GM18505 (cell line): ENCODE data around the gene DUSP1.

ENCODE experiments used
- ATAC-seq: cut with Tn5 transposase; IDR thresholded peaks from one replicate; pipeline ENCODE4 v1.9.1; 2021; ENCODE audit not compliant: unreplicated experiment
- POLR2A ChIP-seq: IDR thresholded peaks from 4 replicates; pipeline ENCODE4 v1.6.1; 2011; ENCODE audit warnings: borderline replicate concordance; ENCODE audit not compliant: insufficient read depth, insufficient read length; ENCODE audit errors: extremely low read depth

Gene DUSP1

DNA sequence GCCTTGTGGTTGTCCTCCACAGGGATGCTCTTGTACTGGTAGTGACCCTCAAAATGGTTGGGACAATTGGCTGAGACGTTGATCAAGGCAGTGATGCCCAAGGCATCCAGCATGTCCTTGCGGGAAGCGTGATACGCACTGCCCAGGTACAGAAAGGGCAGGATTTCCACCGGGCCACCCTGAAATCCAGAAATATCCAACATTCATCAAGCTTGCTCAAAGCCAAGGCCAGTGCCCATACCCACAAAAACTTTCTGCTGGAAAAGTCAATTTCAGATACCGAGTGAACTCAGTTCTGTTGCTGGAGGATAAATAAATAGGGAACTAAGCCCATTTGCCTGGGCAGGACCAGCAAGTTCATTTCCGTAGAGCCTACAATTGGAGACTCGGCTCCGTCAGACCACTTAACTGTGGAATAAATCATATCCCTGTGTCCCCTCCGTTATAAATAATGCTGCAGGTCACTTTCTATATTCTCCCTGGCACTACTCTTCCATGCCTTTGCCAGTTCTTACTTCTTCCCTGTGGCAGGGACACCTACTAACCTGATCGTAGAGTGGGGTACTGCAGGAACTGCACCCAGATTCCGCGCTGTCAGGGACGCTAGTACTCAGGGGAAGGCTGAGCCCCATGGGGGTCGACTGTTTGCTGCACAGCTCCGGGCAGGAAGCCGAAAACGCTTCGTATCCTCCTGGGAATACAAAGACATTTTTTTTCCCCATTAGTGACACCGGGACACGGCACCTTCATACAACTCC lies 1.2 kb downstream of the DUSP1 start:
- TF ChIP-seq POLR2A = no peak
- ATAC-seq = no peak

DNA sequence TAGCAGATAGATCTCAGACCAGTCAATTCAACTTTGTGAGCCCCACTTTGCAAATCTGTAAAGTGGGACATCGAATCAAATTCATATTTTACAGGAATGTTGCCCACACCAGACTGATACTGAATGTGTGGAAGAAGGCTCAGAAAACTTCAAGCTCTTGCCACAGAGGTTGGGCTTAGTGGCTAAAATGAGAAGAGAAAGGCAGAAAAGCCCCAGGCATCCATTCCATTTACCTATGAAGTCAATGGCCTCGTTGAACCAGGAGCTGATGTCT lies 1.7 kb downstream of the DUSP1 start:
- no peak for ATAC-seq
- no peak for TF ChIP-seq POLR2A

DNA sequence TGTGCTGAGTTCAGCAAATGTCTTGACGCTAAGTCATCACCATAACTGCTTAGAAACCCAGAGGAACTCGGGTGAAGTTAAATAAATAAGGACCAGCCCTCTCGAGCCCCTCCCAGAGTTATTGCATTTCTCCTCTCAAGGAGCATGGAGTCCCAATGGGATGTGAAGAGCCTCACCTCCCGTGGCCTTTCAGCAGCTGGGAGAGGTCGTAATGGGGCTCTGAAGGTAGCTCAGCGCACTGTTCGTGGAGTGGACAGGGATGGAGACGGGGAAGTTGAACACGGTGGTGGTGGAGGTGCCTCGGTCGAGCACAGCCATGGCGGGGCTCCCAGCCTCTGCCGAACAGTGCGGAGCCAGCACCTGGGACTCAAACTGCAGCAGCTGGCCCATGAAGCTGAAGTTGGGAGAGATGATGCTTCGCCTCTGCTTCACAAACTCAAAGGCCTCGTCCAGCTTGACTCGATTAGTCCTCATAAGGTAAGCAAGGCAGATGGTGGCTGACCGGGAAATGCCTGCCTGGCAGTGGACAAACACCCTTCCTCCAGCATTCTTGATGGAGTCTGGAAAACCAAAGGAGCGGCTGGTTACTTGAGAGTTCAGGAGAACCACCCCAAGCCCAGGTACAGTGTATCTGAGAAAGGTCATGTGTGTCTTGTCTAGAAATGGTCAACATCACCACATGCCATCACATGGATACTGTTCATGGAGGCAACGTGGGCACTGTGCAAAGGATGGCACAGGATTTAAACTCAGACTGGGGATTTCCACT lies 2.2 kb downstream of the DUSP1 start:
- no peak for TF ChIP-seq POLR2A

DNA sequence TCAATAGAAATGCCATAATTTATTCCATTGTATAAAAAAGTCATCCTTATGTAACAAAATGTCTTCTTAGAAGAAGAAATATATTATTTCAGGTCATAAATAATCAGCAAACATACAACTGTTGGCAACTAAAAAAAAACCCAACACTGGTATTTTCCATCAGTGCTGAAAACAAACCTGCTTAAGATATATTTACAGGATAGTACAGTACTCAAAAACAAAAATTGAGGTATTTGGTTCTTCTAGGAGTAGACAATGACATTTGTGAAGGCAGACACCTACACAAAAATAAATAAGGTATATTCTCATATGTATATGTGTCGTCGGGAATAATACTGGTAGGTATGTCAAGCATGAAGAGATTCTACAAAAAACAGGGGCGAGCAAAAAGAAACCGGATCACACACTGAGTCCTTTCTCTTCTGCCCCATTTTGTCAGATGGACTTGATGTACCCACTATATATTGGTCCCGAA lies 2.9 kb downstream of the DUSP1 start:
- TF ChIP-seq POLR2A = no peak
- ATAC-seq = no peak

More for the DNA sequence above, 2.2 kb downstream of the DUSP1 start:
- no peak for ATAC-seq

DNA sequence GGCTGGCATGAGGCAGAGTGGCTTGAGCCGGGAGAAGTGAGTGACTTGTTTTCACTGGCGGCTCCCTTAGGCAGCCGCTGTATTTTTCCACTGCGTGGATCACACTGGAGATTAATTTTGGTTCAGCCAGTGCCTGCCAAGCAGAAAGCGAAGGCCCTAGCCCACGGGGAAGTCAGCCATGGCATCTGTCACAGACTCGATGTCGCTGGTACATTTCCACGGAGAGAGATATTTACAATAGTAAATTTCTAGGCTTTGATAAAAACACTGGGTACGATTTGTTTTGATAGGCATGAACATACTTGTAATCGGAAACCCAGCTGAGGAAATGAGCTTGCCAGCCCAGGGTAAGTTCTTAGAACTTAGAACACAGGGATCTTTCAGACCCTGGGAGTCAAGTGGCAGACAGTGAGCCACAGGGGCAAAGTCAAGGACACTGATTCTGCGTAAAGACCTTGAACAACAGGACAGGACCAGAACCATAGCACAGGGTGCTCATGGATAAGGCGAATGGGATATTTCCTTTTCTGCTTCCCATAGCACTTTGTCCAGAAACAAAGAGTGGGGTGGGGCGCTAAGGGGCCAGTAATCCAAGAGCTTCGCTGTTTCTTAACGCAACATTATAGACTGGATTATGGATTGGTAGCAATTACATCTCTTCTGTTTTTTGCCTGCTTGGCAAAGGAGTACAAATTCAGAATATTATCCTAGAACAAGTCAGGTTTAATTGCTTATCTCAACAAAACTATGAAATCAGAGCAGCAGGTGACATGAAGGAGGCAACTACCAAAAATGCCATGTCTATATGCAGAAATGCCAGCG lies 4.5 kb downstream of the DUSP1 start:
- TF ChIP-seq POLR2A = no peak
- ATAC-seq = no peak

DNA sequence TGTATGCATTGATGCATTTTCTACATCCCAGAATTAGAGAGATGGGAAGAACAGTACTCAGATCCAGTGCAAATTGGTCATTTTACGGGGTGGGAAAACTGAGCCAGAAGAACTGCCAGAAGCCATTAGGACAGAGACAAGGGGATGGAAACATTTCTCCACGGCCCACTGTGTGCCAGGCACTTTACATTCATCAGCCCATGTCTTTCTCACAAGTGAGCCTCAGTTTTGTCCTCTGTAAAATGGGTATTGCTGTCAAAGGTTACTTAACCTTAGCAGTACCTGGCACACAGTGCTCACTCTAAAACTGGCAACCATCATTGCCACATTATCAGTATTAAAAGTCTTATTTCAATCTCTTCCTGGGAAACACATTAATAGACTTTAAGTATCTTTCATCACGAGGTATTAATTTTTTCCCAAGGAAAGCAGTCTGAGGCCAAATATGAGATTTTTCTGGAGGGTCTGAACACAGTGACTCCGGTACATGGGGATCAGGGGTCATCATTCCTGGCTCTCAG lies 5.2 kb downstream of the DUSP1 start:
- no peak for ATAC-seq
- no peak for TF ChIP-seq POLR2A

DNA sequence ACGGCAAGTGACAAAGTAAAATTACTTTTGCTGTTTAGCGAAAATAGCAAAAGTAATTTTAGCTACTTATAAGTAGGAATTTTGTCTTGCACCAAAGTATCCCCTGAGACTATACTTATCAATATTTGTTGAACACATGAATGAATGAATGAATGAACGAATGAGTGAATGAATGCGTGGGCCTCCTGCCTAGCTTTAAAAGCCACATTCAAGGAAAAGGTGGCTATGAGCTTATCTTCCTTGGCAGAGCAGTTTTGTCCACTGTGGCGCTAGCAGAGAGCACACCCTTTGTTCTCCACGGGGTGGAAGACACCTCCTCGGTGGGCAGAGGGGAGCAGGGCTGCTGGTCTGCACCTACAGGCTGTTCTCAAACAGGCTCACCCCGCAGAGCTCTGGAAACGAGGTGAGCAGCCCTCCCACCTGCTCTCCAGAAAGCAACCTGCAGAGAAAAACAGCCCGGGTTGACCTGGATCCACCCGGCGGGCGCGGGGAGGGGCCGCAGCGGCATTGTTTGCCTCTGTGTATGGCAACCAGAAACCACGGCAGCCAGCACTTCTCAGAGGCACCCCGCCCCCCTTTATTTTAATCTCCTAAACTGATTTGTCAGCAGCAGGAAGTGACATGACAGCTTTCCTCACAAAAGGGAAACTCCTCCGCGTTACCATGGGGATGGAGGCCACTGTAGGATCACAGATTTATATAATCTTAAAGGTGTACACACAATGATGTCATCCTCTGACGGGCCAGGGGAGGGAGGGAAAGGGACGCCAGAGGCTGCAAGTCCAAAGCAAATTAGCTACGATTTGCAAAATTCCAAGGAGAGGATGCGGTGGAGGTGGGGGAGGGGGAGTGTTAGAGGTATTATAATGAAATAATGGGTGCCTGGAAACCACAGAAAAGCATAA lies 5.9 kb downstream of the DUSP1 start:
- TF ChIP-seq POLR2A = peak; percentile 42
- peak; percentile 79 for ATAC-seq

DNA sequence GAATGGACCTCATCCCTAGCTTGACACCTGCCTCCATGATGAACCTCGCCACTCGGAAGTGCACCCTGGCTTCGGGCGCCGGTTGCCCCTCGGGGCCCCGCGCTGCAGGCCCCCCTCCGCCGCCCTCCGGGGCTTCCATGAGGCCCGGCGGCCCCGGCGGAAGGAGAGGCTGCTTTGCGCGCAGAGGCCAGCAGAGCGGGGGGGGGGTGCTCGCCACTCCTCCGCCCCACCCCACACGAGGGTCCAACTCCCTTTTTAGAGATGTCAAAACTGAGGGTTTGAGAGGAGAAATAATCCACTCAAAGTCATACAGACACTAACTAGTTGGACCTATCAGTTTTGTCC lies 7.9 kb downstream of the DUSP1 start:
- TF ChIP-seq POLR2A = no peak
- no peak for ATAC-seq

DNA sequence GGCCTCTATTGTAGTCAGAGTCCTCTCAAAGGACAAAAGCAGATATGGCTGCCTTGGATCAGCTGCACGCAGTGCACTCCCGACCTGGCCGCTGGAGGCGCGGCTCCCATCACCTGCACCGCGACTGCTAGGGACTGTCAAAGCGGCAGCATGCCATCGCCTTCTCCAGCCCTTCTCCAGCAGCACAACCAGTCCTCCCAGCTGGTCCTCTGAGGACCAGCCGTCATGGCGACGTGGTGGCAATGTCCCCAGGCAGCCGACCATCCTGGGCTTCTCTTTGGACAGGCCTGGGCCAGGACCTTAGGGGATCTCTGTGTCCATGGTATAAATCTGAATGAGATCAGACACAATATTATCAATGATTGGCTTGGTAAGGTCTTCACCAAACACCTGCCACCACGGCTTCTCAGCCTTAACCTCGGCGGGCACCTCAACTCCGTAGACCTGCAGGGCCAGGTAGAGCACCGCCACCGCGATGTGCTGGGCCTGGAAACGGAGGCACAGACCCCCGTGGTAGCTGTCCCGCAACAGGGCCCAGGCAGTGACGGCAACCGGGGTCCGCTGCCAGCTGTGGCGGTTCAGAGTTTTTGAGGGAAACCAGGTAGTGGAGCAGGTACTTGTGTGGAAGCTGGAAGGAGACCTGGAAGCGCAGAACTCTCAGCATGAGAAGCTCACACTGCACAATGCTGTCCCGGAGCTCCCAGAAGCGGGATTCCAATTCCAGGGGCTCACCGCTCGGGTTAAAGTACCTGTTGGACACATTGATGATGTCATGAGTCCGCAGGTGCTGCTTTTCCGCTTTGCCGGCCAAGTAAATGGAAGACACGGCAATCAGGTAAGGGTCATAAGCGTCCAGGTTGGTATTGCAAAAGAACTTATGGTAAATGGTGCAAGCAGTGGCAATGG lies 8.5 kb downstream of the DUSP1 start:
- TF ChIP-seq POLR2A = no peak
- ATAC-seq = no peak

DNA sequence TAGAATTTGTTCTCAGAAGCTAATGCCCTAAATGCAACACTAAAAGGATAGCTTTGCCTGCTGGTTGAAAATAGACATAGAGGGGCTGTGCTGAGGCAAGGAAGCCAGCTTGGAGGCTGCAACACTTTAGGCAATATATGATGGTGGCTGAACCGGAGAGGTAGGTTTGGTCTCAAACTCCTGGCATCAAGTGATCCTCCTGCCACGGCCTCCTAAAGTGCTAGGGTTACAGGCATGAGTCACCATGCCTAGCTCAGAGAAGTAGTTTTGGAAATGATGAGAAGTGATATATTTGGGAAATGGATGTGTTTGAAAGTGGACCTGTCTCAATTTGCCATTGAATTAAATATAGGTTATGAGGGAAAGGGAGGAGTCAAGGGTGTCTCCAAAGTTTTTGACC lies 10.0 kb downstream of the DUSP1 start:
- ATAC-seq = no peak
- no peak for TF ChIP-seq POLR2A

DNA sequence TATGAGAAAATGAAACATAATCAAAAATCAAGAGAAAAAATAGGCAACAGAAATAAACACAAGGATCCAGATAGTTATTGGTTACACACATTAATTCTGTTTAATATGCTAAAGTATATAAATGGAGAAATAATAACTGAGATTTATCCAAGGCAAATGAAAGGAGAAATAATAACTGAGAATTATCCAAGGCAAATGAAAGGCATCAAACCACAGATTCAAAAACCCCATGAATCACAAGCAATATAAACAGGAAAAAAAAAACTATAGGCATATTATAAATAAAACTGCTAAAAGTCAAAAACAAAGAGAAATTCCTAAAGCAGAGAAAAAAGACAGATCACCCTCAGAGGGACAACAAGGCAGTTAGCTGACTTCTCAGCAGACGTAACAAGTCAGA lies 10.9 kb downstream of the DUSP1 start:
- ATAC-seq = no peak

DNA sequence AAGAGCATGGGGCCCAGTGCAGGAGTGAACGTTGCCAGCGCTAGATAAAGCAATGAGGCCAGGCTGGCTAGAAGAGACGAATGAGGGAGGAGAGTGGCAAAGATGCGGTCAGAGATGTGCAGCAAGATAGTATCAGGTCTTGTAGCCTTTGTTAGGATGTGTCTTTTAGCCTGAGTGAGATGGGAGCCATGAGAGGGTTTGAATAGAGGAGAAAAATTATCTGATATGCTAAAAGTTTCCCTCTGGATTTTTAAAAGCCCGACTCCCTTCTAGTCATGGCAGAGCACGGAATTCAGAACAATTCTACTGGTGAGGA lies 12.2 kb downstream of the DUSP1 start:
- no peak for TF ChIP-seq POLR2A
- no peak for ATAC-seq

More for the DNA sequence above, 10.9 kb downstream of the DUSP1 start:
- TF ChIP-seq POLR2A = no peak
